HG03280 (cell line): Measurements from ENCODE around the gene OR2T29.
"Not testable (repeated sequence)": the region's sequence is repeated elsewhere in the genome, so short reads cannot be mapped to it uniquely, and the experiment has no call there.

Experiments used
- ATAC-seq: cut with Tn5 transposase; IDR thresholded peaks from one replicate; pipeline ENCODE4 v1.9.1; 2021; ENCODE audit warnings: mild to moderate bottlenecking, moderate library complexity; ENCODE audit not compliant: unreplicated experiment

The OR2T29 gene

GRCh38 chr1:248562672-248563071 lies at the start of gene OR2T29:
OR2T29 (minus strand) TSS chr1:248562772; CDS start chr1:248559491, 3,281 bp downstream.
- ATAC-seq = not testable (repeated sequence)

GRCh38 chr1:248611883-248612414 lies 49.4 kb upstream of the OR2T29 start:
- no peak for ATAC-seq

GRCh38 chr1:248610301-248610700 lies 47.7 kb upstream of the OR2T29 start:
- no peak for ATAC-seq

- ATAC-seq = no peak
These were observed 36.8 kb upstream of the OR2T29 start for GRCh38 chr1:248599396-248599795.

GRCh38 chr1:248597589-248597988 lies 35.0 kb upstream of the OR2T29 start, which contains the start of gene OR2T10:
OR2T10 (minus strand) TSS chr1:248597700; CDS start chr1:248593768, 3,932 bp downstream.
- ATAC-seq = no peak

- ATAC-seq = no peak
These were observed 34.0 kb upstream of the OR2T29 start for GRCh38 chr1:248596615-248597014.

GRCh38 chr1:248593226-248593625 lies 30.7 kb upstream of the OR2T29 start:
- no peak for ATAC-seq

- ATAC-seq = no peak
These were observed 30.1 kb upstream of the OR2T29 start for GRCh38 chr1:248592655-248593054.

- no peak for ATAC-seq
These were observed 27.5 kb upstream of the OR2T29 start for GRCh38 chr1:248590055-248590454.

- no peak for ATAC-seq
These were observed 26.8 kb upstream of the OR2T29 start for GRCh38 chr1:248589334-248589733.

GRCh38 chr1:248585266-248585665 lies 22.7 kb upstream of the OR2T29 start:
- no peak for ATAC-seq

GRCh38 chr1:248576260-248576980 lies 13.8 kb upstream of the OR2T29 start:
- no peak for ATAC-seq

GRCh38 chr1:248574657-248575056 lies 12.1 kb upstream of the OR2T29 start, which contains the start of gene OR2T34:
OR2T34 (minus strand) TSS chr1:248574757; CDS start chr1:248574757, 0 bp downstream.
- not testable (repeated sequence) for ATAC-seq

GRCh38 chr1:248573856-248574255 lies 11.3 kb upstream of the OR2T29 start:
- ATAC-seq = not testable (repeated sequence)

GRCh38 chr1:248572049-248572448 lies 9.5 kb upstream of the OR2T29 start:
- ATAC-seq = peak; percentile 96

- ATAC-seq = not testable (repeated sequence)
These were observed 8.2 kb upstream of the OR2T29 start for GRCh38 chr1:248570811-248571210.

GRCh38 chr1:248569049-248569448 lies 6.5 kb upstream of the OR2T29 start:
- ATAC-seq = not testable (repeated sequence)

- ATAC-seq = peak; percentile 79
These were observed 3.2 kb upstream of the OR2T29 start for GRCh38 chr1:248565530-248566373.

- not testable (repeated sequence) for ATAC-seq
These were observed 11.5 kb downstream of the OR2T29 start for GRCh38 chr1:248551027-248551426.

- ATAC-seq = not testable (repeated sequence)
These were observed 15.2 kb downstream of the OR2T29 start for GRCh38 chr1:248547383-248547782.

GRCh38 chr1:248537449-248537848 lies 25.1 kb downstream of the OR2T29 start:
- not testable (repeated sequence) for ATAC-seq
